Stimulated activated CD8-positive, alpha-beta memory T cell treated with anti-CD3 and anti-CD28 coated beads, Interleukin-12 subunit alpha, Interleukin-12 subunit beta, amount 100 ng/mL, for 24 hours (primary cell): Measurements from ENCODE around the gene TBC1D13.
"Not testable (repeated sequence)": the region's sequence is repeated elsewhere in the genome, so short reads cannot be mapped to it uniquely, and the experiment has no call there.

Experiments used
- DNase-seq: peaks from one replicate; pipeline ENCODE4 v3.0.0-alpha.2; 2020; ENCODE audit errors: extremely low read depth

The TBC1D13 gene

GRCh38 chr9:128846680-128847030 lies 59.6 kb downstream of the TBC1D13 start:
- no peak for DNase-seq

GRCh38 chr9:128847803-128848202 lies 60.8 kb downstream of the TBC1D13 start:
- DNase-seq = no peak

- DNase-seq = not testable (repeated sequence)
Observed at GRCh38 chr9:128851024-128851423, 64.0 kb downstream of the TBC1D13 start.

- not testable (repeated sequence) for DNase-seq
Observed at GRCh38 chr9:128851779-128852600, 64.9 kb downstream of the TBC1D13 start.

- not testable (repeated sequence) for DNase-seq
Observed at GRCh38 chr9:128852646-128853045, 65.6 kb downstream of the TBC1D13 start.

GRCh38 chr9:128854454-128854853 lies 67.4 kb downstream of the TBC1D13 start:
- not testable (repeated sequence) for DNase-seq

- not testable (repeated sequence) for DNase-seq
Observed at GRCh38 chr9:128858476-128858875, 71.4 kb downstream of the TBC1D13 start.
